SK-N-SH treated with all-trans-retinoic acid at 6 μM for 48 hours (cell line): ENCODE data around the gene SIL1.

Experiments
- ARNTL ChIP-seq: fragments of 450-650 bp; formaldehyde crosslinking; IDR thresholded peaks from 2 replicates; pipeline ENCODE4 v1.5.0; 2020; ENCODE audit warnings: low read depth, mild to moderate bottlenecking, moderate library complexity, borderline replicate concordance
- CSDC2 ChIP-seq: fragments of 250-450 bp; sonication (Bioruptor Pico); IDR thresholded peaks from 2 replicates; pipeline ENCODE4 v1.5.0; 2020; ENCODE audit warnings: mild to moderate bottlenecking, moderate library complexity
- ESRRG ChIP-seq: fragments of 250-450 bp; sonication (Bioruptor Pico); IDR thresholded peaks from 2 replicates; pipeline ENCODE4 v1.6.1; 2021; ENCODE audit warnings: mild to moderate bottlenecking
- GLIS3 ChIP-seq: fragments of 250-450 bp; sonication (Bioruptor Pico); IDR thresholded peaks from 2 replicates; pipeline ENCODE4 v1.5.0; 2020; ENCODE audit warnings: mild to moderate bottlenecking, moderate library complexity
- OSR1 ChIP-seq: fragments of 250-450 bp; sonication (Bioruptor Pico); IDR thresholded peaks from 2 replicates; pipeline ENCODE4 v1.8.0; 2022; ENCODE audit warnings: moderate library complexity, mild to moderate bottlenecking, inconsistent platforms
- POU6F1 ChIP-seq: fragments of 250-450 bp; sonication (Bioruptor Pico); IDR thresholded peaks from 2 replicates; pipeline ENCODE4 v1.8.0; 2021; ENCODE audit warnings: low read depth, mild to moderate bottlenecking, moderate library complexity, borderline replicate concordance
- SNAI2 ChIP-seq: fragments of 250-450 bp; sonication (Bioruptor Pico); IDR thresholded peaks from 2 replicates; pipeline ENCODE4 v1.5.0; 2020; ENCODE audit warnings: mild to moderate bottlenecking, moderate library complexity
- TOX ChIP-seq: fragments of 250-450 bp; sonication (Bioruptor Pico); IDR thresholded peaks from 2 replicates; pipeline ENCODE4 v1.8.0; 2021; ENCODE audit warnings: mild to moderate bottlenecking, moderate library complexity, borderline replicate concordance
- ZFP3 ChIP-seq: fragments of 250-450 bp; sonication (Bioruptor Pico); IDR thresholded peaks from 2 replicates; pipeline ENCODE4 v1.5.0; 2020; ENCODE audit warnings: mild to moderate bottlenecking, moderate library complexity
- ZFP30 ChIP-seq: fragments of 450-650 bp; formaldehyde crosslinking; IDR thresholded peaks from 2 replicates; pipeline ENCODE4 v1.5.0; 2022; ENCODE audit warnings: mild to moderate bottlenecking, moderate library complexity
- ZNF8 ChIP-seq: fragments of 450-650 bp; formaldehyde crosslinking; IDR thresholded peaks from 2 replicates; pipeline ENCODE4 v1.5.0; 2020; ENCODE audit warnings: mild to moderate bottlenecking, moderate library complexity
- TF ChIP-seq, protein P1 (sequence below): fragments of 250-450 bp; sonication (Bioruptor Pico); IDR thresholded peaks from 2 replicates; pipeline ENCODE4 v1.8.0; 2020; ENCODE audit warnings: mild to moderate bottlenecking, moderate library complexity, borderline replicate concordance
- TF ChIP-seq, protein P2 (sequence below): fragments of 250-450 bp; sonication (Bioruptor Pico); IDR thresholded peaks from 2 replicates; pipeline ENCODE4 v1.5.0; 2020; ENCODE audit warnings: mild to moderate bottlenecking, moderate library complexity

DNA sequence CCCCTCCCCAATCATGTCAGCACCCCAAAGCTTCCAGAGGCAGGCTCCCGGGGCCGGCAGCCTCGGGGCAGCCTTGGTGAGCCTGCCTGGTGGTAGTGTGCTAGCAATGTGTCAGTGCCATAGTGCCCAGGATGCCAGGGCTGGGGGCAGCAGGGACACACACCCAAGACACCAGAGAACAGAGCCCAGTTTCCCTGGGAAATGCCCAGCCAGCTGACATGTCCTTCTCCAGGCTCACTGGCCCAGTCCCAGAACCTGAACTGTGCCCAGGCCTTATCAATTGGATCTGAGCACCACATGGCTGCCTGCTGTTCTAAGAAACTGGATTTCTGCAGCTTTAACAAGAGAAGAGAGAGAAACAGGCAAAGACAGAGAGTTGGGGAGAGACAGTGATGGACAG lies 248.2 kb downstream of the SIL1 start:
- TF ChIP-seq, protein P1, sequence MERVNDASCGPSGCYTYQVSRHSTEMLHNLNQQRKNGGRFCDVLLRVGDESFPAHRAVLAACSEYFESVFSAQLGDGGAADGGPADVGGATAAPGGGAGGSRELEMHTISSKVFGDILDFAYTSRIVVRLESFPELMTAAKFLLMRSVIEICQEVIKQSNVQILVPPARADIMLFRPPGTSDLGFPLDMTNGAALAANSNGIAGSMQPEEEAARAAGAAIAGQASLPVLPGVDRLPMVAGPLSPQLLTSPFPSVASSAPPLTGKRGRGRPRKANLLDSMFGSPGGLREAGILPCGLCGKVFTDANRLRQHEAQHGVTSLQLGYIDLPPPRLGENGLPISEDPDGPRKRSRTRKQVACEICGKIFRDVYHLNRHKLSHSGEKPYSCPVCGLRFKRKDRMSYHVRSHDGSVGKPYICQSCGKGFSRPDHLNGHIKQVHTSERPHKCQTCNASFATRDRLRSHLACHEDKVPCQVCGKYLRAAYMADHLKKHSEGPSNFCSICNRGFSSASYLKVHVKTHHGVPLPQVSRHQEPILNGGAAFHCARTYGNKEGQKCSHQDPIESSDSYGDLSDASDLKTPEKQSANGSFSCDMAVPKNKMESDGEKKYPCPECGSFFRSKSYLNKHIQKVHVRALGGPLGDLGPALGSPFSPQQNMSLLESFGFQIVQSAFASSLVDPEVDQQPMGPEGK (CRISPR knock-in tag) = no peak
- TF ChIP-seq TOX (CRISPR knock-in tag) = no peak
- TF ChIP-seq ZFP30 (CRISPR knock-in tag) = no peak
- no peak for TF ChIP-seq POU6F1 (CRISPR knock-in tag)
- TF ChIP-seq GLIS3 = no peak
- TF ChIP-seq ZNF8 (CRISPR knock-in tag) = no peak
- TF ChIP-seq ARNTL = no peak
- TF ChIP-seq, protein P2, sequence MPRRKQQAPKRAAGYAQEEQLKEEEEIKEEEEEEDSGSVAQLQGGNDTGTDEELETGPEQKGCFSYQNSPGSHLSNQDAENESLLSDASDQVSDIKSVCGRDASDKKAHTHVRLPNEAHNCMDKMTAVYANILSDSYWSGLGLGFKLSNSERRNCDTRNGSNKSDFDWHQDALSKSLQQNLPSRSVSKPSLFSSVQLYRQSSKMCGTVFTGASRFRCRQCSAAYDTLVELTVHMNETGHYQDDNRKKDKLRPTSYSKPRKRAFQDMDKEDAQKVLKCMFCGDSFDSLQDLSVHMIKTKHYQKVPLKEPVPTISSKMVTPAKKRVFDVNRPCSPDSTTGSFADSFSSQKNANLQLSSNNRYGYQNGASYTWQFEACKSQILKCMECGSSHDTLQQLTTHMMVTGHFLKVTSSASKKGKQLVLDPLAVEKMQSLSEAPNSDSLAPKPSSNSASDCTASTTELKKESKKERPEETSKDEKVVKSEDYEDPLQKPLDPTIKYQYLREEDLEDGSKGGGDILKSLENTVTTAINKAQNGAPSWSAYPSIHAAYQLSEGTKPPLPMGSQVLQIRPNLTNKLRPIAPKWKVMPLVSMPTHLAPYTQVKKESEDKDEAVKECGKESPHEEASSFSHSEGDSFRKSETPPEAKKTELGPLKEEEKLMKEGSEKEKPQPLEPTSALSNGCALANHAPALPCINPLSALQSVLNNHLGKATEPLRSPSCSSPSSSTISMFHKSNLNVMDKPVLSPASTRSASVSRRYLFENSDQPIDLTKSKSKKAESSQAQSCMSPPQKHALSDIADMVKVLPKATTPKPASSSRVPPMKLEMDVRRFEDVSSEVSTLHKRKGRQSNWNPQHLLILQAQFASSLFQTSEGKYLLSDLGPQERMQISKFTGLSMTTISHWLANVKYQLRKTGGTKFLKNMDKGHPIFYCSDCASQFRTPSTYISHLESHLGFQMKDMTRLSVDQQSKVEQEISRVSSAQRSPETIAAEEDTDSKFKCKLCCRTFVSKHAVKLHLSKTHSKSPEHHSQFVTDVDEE (CRISPR knock-in tag) = peak; percentile 75; the same call in 1 of the 2 replicates
- TF ChIP-seq ESRRG (CRISPR knock-in tag) = no peak
- no peak for TF ChIP-seq SNAI2 (CRISPR knock-in tag)
- TF ChIP-seq OSR1 (CRISPR knock-in tag) = no peak
- no peak for TF ChIP-seq ZFP3 (CRISPR knock-in tag)
- no peak for TF ChIP-seq CSDC2 (CRISPR knock-in tag)
